Psoas muscle (tissue), 8 donors: ENCODE measurements around the gene KRT78. TPM values are rescaled to one million over a fixed set of nuclear protein-coding genes. Genes with fewer than 3 reads are reported as not detected.

Experiments used
- ATAC-seq, 4 donors: fragments of 200-7000 bp; cut with Tn5 transposase; one replicate each; pipeline ENCODE4 v1.9.1; 2020; ENCODE audit warnings: moderate library complexity in 3 of 4, mild to moderate bottlenecking in 2 of 4
- DNase-seq, 2 donors: peaks; one replicate each; pipeline ENCODE4 v3.0.0-alpha.2; 2020
- H3K27ac ChIP-seq: fragments of 200-600 bp; one replicate; pipeline ENCODE4 v1.8.0; 2022
- H3K27me3 ChIP-seq, 3 donors: fragments of 200-600 bp in 1 of 3; one replicate each; pipeline versions ENCODE4 v1.6.1 to v1.8.0; 2013 to 2022; ENCODE audit warnings: low read length in 2 of 3, mild to moderate bottlenecking in 2 of 3, moderate library complexity in 1 of 3; ENCODE audit not compliant: insufficient read depth in 3 of 3
- H3K36me3 ChIP-seq, 2 donors: fragments of 200-600 bp in 1 of 2; one replicate each; pipeline versions ENCODE4 v1.6.1 to v1.8.0; 2013 to 2022; ENCODE audit warnings: low read depth in 1 of 2, mild to moderate bottlenecking in 1 of 2, moderate library complexity in 1 of 2; ENCODE audit not compliant: insufficient read depth in 1 of 2
- H3K4me1 ChIP-seq: fragments of 200-600 bp; one replicate; pipeline ENCODE4 v1.8.0; 2022
- H3K4me3 ChIP-seq: fragments of 200-600 bp; one replicate; pipeline ENCODE4 v1.8.0; 2022; ENCODE audit warnings: mild to moderate bottlenecking
- H3K9me3 ChIP-seq: fragments of 200-600 bp; one replicate; pipeline ENCODE4 v1.8.0; 2022
- WGBS, 3 donors: extraction: QIAGEN DNeasy Blood & Tissue Kit; methylation state at CpG; one replicate each; pipeline versions ENCODE4 v1.1.6 to v1.1.7; 2013; 5-methylcytosine and 5-hydroxymethylcytosine counted together
- intact Hi-C, 2 donors: fragments of 100-400 bp; cut with DNase I; formaldehyde crosslinking; loops; one replicate each; pipeline versions ENCODE4 v1.11.0 to v1.14.2; 2022
- polyA plus RNA-seq, 3 donors: library from polyadenylated mRNA; stranded (reverse); fragments of 200-250 nt; gene quantifications; one replicate each; pipeline ENCODE4 v1.2.3, GENCODE V29; 2013
- total RNA-seq, 4 donors: library from RNA; stranded (reverse); fragmentation: NEBNext Ultra II Directional in 2 of 4; extraction: Animal tissue kit (Norgen Biotek cat#: 25700) in 2 of 4; gene quantifications; one replicate each; pipeline versions ENCODE4 v1.2.1 to v1.2.4, GENCODE V29; 2021 to 2023
- TF ChIP-seq, protein P1 (sequence below): fragments of 200-600 bp; IDR thresholded peaks from one replicate; pipeline ENCODE4 v1.8.0; 2022; ENCODE audit warnings: antibody characterized with exemption
- donor health status: healthy with polysubstance abuse.
- donor health status: DM: no; HTN: no; CAD: no; lungs with moderate emphysema.
- donor health status: Bipolar disorder and iron deficiency.
- donor health status: healthy.
- donor health status: DM: yes; HTN: yes; CAD: no.
- donor health status: DM: no; HTN: no; CAD: no.
- donor health status: DM: no; HTN: no; CAD: no.
- donor health status: DM: yes; HTN: yes; CAD: no.

KRT78 gene
- total and polyA plus RNA-seq, 7 donors, result 0.04 TPM; not detected in 6

DNA sequence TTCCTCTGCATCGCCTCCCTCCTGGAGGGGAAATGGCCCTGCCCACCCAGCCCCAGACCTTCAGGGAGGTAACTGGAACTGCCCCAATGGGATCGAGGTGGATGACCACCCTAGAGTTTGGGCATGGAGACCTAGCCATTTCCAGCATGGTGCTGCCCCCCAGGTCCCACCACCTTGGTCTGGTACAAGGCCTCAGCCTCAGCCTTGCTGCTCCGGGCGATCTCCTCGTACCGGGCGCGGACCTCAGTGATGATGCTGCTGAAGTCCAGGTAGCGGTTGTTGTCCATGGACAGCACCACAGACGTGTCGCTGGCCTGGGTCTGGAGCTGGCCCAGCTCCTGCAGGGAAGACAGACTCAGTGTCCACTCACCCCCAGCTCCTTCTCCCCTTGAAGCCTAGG, 4.4 kb downstream of the KRT78 start:
- TF ChIP-seq, protein P1, sequence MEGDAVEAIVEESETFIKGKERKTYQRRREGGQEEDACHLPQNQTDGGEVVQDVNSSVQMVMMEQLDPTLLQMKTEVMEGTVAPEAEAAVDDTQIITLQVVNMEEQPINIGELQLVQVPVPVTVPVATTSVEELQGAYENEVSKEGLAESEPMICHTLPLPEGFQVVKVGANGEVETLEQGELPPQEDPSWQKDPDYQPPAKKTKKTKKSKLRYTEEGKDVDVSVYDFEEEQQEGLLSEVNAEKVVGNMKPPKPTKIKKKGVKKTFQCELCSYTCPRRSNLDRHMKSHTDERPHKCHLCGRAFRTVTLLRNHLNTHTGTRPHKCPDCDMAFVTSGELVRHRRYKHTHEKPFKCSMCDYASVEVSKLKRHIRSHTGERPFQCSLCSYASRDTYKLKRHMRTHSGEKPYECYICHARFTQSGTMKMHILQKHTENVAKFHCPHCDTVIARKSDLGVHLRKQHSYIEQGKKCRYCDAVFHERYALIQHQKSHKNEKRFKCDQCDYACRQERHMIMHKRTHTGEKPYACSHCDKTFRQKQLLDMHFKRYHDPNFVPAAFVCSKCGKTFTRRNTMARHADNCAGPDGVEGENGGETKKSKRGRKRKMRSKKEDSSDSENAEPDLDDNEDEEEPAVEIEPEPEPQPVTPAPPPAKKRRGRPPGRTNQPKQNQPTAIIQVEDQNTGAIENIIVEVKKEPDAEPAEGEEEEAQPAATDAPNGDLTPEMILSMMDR, result no peak
- no peak for DNase-seq
- intact Hi-C loops, result no loop called here
- Histone ChIP-seq H3K4me3 (no peak overlapping the region), H3K4me1 (no peaks in the 10 kb centered on the region), H3K9me3 (no peaks in the 10 kb centered on the region), H3K36me3 (no peaks in the 10 kb centered on the region), H3K27me3 (peaks cover 0 to 12% (median 0%) of the 10 kb centered on the region in 3 donors), H3K27ac (no peak overlapping the region)
- ATAC-seq, result no peak
- WGBS, 3 donors, result 90 to 94% (median 91%) methylated on average over 11 of the region's 11 CpGs

DNA sequence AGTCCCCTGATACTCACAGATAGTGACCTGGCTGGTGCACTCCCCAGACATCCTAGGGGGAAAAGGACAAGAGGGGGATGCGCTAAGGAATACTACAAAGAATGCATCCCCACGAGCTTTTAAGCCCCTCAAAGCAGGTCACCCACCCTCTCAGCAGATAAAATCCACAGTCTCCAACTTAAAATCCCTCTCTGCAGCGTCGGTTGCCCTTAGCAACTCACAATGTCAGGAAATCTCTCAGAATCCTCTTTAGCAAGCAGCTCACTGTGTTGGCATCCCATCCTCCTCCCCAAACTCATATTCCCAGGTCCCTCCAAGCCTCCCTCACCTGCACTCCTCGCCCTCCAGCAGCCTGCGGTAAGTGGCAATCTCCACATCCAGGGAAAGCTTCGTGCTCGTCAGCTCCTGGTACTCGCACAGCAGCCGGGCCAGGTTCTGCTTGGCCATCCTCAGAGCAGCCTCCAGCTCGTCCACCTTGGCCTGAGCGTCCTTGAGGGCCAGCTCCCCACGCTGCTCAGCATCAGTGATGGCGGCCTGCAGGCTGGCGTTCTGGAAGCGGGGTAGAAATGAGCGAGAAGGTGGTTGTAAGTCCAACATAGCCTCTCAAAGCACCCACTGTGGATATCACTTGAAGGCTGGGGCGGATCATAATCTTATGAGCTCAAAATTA, 9.2 kb downstream of the KRT78 start:
- ATAC-seq, result no peak
- H3K4me1 ChIP-seq, result no peaks in the 10 kb centered on the region
- no peak overlapping the region for H3K4me3 ChIP-seq
- H3K9me3 ChIP-seq, result no peaks in the 10 kb centered on the region
- intact Hi-C loops, result no loop called here
- TF ChIP-seq, protein P1, result no peak
- DNase-seq, result no peak
- peaks cover 0 to 23% (median 0%) of the 10 kb centered on the region in 3 donors for H3K27me3 ChIP-seq
- 71 to 77% (median 74%) methylated on average over 18 of the region's 18 CpGs for WGBS, 3 donors
- H3K27ac ChIP-seq, result no peak overlapping the region
- no peaks in the 10 kb centered on the region for H3K36me3 ChIP-seq

DNA sequence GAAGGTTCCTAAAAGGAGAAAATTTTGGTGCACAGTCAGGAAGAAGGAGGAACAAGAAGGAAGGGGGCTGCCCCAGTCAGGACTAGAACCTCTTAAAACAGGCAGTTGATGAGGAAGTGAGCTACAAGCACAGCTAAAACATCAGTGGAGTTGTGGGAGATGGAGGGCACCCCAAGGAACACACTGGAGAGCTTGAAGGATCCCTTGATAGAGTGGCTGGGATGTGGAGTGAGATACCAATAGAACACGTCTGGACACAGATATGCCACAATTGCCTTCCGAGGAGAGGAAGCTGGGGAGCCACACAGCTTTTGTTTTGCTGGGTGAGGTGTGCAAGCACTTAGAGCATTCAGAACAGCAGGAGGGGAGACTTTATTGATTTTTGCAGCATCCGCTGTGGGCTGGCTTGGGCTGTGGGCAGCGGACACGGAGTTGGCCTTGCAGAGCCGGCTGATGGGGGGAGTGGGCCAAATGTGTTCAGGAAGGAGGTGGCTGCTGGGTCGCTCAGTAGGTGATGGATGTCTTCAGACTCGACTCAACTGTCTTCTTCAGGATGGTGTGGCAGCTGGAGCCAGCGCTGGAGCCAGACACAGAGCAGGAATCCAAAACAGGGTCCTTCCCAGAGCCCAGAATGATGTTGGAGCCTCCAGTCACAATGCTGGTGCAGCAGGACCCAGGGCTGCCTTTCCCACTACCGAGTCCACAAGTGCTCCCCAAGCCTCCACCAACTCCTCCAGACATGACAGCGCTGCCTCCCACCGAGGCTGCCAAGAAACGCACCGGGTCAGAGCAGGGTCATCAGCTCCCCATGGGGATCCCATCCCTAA, 10.0 kb downstream of the KRT78 start:
- Histone ChIP-seq H3K4me3 (no peak overlapping the region), H3K27me3 (peaks cover 0 to 31% (median 0%) of the 10 kb centered on the region in 3 donors), H3K9me3 (no peaks in the 10 kb centered on the region), H3K36me3 (no peaks in the 10 kb centered on the region), H3K4me1 (no peaks in the 10 kb centered on the region), H3K27ac (no peak overlapping the region)
- TF ChIP-seq, protein P1, result no peak
- DNase-seq, result no peak
- intact Hi-C loops, result no loop called here
- no peak for ATAC-seq
- 46 to 53% (median 51%) methylated on average over 14 of the region's 14 CpGs for WGBS, 3 donors

DNA sequence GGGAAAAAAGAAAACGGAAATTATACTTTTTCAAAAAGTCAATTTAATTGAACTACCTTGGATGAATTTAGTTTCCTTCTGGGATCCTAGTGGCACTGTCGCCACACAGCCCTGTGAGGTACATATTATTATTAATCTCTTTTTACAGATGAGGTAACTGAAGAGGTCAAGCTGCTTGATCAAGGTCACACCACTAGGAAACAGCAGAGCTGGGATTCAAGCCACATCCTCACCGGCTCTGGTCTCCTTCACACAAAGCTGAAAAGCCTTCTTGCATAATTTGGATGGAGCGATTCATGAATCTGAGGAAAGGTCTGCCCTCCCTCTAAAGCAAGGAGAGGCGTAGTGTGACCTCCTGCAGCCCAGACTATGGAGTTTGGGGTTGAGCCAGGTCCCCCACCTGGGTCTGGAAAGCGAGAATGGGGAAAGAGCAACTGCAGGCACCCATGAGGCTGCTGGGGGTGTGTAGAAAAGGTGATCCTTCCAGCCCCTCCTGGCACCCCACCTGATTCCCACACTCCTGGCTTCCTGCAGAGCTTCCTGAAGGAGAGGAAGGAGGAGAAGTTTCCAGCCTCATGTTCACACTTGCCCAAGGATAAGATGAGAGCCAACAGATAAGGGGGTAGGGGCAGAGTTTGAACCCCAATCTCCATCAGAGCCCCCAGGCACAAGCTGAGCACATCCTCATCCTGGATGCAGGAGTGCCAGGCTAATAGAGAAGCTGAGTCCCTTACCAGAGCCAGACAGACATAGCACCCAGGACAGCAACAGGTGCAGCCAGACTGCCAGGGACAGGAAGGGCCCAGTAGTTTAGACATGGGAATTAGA, 10.8 kb downstream of the KRT78 start:
- no peak for DNase-seq
- TF ChIP-seq, protein P1, result no peak
- intact Hi-C loops, result no loop called here
- no peak for ATAC-seq
- WGBS, 3 donors, result 74 to 78% (median 77%) methylated on average over 6 of the region's 6 CpGs
- Histone ChIP-seq H3K4me1 (no peaks in the 10 kb centered on the region), H3K27ac (no peak overlapping the region), H3K27me3 (peaks cover 0 to 32% (median 0%) of the 10 kb centered on the region in 3 donors), H3K4me3 (no peak overlapping the region), H3K9me3 (no peaks in the 10 kb centered on the region), H3K36me3 (no peaks in the 10 kb centered on the region)
